ENCODE results near the gene INO80.
"Not testable (repeated sequence)": the region's sequence is repeated elsewhere in the genome, so short reads cannot be mapped to it uniquely, and the experiment has no call there.

INO80 gene

DNA sequence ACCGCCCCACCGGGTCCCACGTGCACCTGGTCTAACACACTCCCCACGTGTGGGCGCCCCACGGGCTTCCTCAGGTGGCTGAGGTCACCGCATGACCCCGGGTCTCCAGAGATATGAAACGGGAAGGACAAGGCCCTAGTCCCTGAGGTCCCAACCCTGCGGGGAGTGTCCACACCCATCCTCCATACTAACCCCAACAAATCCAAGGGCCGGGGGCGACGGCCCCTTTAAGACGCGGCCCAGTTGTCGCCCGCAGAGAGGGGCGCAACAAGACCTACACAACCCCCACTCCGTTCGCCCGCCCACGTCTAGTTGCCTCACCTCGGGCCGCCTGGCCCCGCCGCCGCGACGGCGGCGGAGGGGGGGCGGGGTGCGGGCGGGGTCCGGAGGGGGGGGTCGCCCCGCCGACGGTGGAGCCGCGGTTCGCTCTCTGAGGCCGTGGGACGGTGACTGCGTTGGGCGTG is 396 bp downstream of the INO80 start:
- DNase-seq (ENCODE audit: low spot score), result peak; percentile 73

DNA sequence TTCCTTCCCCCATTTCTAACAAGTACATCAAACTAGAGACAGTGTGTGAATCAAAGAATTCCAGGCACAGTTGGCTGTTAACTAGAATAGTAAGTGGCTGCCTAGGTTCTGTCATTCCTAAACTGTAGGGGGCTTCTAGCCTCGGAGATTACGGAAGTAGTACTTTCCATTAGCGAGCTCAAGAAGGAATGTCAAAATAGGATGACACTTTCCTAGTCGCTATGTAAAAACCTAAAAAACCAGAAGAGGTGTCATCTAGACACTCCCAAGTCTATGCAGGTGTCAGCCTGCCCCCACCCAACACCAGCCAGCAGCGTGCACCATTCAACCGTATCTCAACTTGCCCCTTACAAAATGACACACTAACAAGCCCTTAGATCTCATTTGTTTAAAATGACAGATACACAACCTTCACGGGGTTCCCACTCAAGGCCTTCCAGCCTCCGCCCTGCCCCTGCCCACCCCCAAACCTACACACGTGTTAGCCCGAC is 874 bp downstream of the INO80 start:
- peak; percentile 60 for DNase-seq (ENCODE audit: low spot score)

DNA sequence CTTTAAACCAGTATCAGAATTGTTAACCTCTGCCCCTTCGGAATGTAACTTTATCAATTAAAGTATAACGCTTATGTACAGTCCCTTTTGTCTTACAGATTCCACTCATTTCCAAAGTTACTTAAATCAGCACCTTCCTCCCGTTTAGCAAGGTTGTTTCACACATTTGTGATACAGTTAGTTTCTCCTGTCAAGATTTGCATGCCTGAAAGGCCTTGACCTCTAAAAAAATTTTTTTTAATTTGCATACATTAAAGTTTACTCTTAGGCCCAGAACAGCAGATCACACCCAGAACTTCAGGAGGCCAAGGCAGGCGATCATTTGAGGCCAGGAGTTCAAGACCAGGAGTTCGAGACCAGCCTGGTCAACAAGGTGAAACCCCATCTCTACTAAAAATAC is 9.1 kb downstream of the INO80 start:
- no peak for DNase-seq (ENCODE audit: low spot score)

DNA sequence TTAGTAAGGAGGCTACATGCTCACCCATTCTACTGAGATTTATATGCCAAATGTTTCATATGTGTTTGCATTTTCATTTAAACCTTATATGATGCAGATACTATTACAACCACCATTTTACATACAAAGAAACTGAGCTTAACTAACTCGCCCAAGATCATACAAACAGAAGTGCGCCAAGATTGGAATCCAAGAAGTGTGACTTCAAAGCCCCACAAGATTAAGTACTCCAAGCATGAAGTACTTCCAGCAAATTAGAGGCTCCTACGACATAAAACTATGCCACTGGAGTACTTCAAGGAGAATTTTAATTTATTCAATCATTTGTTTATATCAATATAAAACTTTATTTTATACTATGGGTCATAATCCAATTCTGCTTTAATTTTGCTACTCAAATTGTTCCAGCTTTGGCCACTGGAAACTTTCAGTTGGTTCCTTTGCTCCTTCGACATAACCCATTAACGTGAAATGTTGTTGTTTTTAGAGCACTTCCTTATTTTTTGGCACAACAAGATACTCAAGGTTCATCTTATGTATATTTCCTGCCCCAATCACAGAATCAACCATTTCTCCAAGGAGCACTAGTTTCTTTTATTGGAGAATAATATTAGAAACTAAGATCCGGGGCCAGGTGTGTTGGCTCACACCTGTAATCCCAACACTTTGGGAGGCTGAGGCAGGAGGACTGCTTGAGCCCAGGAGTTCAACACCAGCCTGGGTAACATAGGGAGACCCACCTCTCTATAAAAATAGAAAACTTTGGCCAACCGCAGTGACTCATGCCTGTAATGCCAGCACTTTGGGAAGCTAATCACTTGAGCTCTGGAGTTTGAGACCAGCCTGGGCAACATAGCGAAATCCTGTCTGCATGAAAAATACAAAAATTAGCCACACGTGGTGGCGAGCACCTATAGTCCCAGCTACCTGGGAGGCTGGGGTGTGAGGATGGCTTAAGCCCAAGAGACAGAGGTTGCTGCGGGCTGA is 10.4 kb downstream of the INO80 start:
- DNase-seq (ENCODE audit: low spot score), result no peak

DNA sequence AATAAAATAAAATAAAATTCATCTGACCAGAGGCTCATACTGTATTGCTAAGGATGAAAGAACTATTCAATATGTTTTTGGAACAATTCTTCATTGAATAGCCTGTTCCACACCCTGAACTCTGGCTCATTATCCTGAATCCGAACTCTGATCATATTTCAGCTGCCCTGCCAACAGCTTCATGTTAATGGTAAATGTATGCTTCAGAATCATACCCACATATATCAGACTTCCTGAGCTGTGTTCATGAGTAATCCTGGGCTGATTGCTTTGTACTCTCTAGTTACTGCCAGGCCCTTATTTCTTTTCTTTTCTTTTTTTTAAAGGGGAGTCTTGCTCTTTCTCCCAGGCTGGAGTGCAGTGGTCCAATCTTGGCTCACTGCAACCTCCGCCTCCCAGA is 11.8 kb downstream of the INO80 start:
- peak; percentile 8 for DNase-seq (ENCODE audit: low spot score)

DNA sequence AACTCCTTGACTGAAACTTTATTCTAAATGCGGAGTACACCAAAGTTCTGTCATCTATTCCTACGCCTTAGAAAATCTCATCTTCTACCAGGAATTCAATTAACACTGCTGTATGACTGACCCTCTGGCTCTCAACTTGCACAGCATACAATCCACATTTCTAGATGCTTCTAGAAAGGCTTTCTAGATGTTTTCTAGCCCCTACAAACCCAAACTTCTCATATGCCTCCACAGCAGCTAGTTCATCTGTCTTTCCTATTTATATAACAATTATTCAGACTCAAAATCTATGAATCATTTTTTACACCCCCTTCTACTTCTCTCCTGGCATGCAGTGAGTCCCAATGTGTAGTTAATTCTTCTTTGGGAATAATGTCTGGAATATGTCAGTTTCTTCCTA is 13.2 kb downstream of the INO80 start:
- DNase-seq (ENCODE audit: low spot score), result no peak

DNA sequence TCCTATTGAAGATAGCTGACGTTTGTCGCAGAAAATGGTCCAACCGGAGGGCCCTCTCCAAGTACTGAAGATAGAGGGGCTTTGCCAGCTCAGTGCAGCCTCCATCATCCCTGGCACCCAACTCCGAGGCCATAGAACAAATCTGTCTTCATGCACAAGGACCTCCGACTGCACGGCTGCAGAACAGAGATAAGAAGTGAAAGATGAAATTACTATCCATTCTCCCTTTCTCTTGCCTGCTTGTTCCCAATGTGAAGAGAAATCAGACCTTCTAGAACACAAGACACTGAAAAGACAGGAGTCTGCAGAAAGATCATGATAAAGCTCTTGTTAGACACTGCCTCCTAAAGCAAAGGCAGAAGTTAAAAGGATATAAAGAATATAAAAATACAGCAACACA is 19.9 kb downstream of the INO80 start:
- no peak for DNase-seq (ENCODE audit: low spot score)

DNA sequence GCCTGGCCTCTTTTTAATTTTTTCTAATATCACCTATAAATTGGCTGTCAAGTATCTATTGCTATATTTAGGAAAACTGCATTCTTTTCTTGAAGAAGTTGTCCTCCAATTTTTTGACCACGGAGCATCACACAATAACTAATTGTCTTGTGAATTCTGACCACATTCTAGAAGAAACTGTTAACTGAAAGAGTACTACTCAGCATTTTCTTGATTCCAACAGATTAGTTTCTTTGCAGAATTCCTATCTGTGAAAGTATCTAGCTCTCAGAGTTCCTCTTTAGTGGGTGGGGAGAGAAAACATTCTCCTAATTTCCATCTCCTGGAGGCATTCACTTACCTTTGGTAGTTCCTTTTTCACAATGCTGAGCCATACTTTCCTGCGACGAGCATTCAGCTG is 31.1 kb downstream of the INO80 start:
- DNase-seq (ENCODE audit: low spot score), result no peak

DNA sequence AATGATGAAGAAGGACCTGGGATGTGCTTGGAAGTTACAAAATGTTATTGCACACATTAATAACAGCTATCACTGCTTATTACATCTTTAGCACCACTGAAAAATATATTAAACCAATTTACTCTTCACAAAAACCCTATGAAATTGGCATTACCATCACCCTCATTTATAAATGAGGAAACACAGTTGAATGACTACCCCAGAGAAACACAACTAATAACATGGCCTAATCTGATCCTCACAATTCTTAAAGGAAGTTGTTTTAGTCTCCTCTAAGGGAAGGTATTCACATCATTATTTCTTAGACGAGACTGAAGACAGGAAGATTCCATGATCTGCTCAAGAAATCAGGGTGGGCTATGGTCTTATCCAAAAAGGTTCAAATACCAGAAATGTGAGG is 35.9 kb downstream of the INO80 start:
- no peak for DNase-seq (ENCODE audit: low spot score)

DNA sequence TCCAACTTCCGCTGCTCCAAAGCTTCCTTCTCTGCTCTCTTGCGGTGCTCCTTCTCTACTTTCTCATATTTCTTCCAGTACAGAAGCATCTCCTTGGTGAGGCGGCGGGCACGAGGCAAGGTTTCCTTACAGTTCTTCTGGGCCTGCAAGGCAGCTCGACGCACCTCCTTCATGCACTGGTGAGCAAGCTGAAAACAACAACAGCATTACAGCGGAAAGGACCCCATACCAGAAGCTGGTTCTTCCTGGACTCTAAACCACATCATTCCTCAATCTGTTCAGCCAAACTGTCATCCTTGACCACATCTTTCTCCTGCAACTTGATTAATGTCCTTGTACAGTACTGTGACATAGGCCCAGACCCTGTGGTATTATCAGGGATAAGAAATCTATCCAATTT is 36.4 kb downstream of the INO80 start:
- DNase-seq (ENCODE audit: low spot score), result no peak

DNA sequence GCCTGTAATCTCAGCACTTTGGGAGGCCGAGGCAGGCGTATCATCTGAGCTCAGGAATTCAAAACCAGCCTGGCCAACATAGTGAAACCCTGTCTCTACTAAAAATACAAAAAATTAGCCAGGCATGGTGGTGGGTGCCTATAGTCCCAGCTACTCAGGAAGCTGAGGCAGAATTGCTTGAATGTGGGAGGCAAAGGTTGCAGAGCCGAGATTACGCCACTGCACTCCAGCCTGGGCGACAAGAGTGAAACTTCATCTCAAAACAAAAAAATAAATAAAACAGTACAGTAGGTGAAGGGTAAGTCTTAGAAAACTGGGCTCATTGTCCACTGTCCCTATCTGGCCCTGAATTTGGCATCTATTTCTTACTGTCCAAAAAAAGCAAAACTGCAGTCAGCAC is 37.2 kb downstream of the INO80 start:
- DNase-seq (ENCODE audit: low spot score), result not testable (repeated sequence)

DNA sequence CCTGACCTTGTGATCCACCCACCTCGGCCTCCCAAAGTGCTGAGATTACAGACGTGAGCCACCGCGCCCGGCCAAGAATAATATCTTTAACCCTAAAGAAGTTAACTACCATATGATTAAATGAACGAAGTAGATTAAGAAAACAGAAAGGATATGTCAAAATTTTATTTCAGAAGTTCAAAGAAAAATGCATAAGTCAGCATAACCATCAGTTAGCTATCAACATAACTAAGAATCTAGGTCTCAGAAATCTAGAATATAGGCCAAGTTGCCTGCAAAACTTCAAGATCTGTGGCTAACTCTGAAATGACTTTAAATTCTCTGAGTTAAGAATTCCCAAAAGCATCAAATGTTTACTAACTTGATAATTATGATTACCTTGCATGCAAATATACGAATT is 38.0 kb downstream of the INO80 start:
- DNase-seq (ENCODE audit: low spot score), result no peak

DNA sequence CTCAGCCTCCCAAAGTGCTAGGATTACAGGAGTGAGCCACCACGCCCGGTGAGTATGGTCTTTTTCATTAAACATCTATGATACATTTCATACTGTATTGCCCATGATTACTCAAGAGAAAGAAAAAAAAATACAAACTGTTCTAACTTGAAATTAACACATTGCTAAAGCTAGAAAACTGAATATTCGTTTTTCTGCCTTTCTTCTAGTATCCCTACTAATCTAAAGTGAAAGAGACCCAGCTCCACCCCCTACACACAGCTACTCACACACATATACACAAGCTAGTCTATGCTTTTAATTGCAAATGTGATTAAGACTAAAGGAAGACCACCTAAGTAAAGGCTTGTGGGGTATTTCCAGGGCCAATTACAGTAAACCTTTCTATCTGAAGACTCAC is 43.1 kb downstream of the INO80 start:
- no peak for DNase-seq (ENCODE audit: low spot score)

DNA sequence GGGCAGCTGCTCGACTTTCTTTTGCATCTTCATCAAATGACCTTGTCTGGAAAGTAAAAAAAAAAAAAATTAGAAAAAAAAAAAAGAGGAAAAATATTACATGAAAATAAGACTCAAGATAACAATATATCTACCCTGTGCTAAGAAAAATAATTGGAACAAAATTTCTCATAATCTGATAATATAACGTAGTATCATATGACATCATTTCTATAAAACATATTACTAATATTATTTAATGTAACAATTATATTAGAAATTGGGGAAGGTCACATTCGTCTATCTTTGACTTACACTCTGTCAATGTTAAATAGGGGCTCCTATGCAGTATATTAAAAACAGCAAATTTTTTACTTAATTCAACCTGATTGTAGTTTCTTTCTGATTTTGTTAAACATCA is 44.1 kb downstream of the INO80 start:
- no peak for DNase-seq (ENCODE audit: low spot score)

DNA sequence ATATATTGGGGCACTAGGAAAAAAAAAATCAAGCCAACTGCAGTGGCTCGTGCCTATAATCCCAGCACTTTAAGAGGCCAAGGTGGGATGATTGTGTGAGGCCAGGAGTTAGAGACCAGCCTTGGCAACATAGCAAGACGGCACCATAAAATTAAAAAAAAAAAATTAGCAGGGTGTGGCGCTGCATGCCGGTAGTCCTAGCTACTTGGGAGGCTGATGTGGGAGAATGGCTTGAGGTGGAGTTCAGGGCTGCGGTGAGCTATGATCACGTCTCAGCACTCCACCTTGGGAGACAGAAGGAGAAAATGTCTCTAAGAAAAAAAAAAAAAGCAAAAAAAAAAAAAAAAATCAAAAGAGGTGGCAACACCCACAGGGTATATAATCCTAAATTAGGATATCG is 49.6 kb downstream of the INO80 start:
- no peak for DNase-seq (ENCODE audit: low spot score)

DNA sequence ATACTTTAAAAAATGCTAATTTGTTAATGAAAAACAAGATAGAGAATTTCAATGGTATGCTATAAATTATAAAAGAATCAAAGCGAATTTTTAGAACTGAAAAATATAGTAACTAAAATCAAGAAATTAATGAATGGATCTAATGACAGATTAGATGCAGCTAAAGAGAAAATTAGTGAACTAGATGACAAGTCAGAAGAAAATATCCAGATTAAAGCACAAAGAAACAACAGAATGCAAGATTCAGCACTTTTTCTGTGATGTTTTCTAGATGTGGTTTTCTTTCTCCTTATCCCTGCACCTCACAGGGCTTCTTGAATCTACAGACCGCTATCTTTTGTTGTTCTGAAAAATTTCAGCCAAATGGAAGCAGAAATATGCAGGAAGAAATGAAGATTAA is 54.4 kb downstream of the INO80 start:
- DNase-seq (ENCODE audit: low spot score), result no peak

DNA sequence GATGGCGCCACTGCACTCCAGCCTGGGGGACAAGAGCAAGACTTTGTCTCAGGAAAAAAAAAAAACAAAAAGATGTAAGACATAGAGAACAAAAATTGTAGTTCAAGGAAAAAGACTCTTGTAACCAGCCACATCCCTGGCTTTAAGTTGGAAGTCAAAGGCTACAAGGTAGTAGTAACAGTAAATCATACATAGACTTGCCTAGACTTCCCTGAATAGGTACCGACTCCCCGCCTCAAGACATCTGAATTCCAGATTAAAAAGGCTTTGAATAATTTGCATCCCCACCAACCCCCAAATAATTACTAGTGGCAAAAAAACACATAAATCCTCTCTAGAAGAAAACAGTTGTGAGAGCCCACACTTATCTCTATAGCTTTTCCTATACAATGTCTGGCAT is 55.6 kb downstream of the INO80 start:
- DNase-seq (ENCODE audit: low spot score), result no peak

DNA sequence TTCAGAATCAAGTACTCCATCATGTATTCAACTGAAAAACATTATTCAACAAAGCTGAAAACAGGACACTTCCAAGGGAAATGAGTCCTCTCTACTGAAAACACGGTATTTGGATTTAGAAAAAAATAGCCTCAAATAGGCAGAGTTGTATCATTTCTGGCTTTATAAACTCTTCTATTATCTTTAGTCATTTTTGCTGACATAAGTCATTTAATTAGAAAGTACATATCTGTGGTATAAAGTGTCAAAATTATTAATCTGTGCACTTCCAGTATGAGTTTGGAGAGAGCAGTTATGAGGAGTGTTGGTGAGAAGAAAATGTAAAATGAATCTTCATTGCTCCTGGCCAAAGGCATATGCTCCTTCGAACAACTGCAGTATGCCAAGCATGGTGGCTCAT is 59.3 kb downstream of the INO80 start:
- DNase-seq (ENCODE audit: low spot score), result no peak

DNA sequence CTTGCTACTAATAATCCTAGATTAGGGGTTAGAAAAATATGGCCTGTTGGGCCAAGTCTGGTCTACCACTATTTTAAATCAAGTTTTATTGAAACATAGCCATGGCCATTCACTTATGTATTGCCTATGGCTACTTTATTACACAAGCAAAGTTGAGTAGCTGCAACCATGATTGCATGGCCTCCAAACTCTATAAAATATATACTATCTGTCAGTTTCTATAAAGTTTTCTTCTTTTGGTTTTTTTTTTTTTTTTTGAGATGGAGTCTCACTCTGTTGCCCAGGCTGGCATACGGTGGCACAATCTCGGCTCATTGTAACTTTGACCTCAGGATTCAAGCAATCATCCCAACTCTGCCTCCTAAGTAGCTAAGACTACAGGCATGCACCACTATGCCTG is 60.4 kb downstream of the INO80 start:
- no peak for DNase-seq (ENCODE audit: low spot score)

DNA sequence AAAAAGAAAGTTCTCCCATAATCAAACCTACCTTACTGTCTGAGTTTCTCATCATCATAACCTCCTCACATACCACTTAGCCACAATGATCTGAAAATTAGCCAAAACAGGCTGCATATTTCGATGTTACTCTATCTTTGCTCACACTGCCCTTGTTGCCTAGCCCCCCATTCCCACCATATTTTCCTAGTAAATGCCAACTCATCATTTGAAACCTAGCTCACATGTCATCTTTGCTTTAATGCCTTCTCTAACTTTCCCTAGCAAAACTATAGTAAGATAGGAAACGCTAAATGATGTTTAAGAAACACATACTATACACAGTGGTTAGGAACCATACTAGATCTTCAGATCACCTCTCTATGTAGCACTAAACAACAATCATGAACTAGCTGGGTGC is 64.9 kb downstream of the INO80 start:
- no peak for DNase-seq (ENCODE audit: low spot score)

DNA sequence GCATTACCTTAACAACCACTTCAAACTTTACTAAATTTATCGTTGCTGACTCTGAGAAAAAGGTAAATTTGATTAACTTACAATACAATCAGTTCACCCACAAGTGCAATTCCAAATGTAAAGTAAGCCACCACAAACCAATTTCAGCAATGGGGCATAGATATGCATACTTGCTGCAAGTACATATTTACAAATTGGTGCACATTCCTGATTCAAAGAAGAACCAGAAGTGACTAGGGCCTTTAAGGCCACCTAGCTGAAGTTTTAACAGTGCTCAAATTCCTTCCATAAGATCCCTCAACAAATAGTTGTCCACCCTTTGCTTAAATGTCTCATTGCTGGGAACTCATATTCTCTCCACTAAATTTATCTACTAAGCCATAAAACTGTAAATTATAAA is 67.2 kb downstream of the INO80 start:
- DNase-seq (ENCODE audit: low spot score), result no peak

DNA sequence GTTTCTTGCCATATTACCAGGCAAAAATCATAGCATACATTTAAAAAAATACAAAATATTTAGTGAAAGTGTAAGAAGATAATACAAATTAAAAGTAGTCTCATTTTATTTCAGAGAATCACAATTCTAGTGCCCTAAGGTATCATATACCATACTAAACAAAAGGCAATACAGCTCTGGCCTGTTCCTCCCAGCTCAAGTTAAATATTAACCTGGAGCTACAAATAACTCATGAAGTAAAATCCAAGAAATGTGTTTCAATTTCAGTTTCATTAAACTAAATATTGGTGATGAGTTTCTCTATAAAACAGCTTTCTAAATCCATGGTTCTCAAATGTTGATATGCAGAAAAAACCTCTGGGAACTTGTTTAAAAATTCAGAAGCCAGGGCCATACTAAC is 67.7 kb downstream of the INO80 start:
- no peak for DNase-seq (ENCODE audit: low spot score)

DNA sequence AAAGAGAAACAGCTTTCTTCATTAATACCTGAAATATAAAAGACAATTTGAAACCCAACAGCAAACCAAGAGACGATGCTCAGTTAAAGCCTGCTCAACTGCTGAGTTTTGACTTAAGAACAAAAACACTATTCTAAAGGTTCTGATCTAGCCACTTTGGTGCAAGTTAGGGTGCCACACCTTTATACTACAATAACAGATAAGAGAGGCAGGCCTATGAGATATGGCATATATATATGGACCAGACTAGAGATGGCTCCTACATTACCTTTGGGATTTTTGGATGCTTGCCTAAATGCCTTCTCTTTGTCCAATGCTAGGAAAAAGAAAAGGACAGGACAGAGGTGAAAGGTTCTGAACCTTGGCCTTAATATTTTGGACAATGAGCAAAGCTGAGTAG is 68.6 kb downstream of the INO80 start:
- no peak for DNase-seq (ENCODE audit: low spot score)

Measured in RKO (cell line).